HT1080 (cell line): ENCODE measurements around the gene OTOP2. TPM values are rescaled to one million over a fixed set of nuclear protein-coding genes. Genes with fewer than 3 reads are reported as not detected.
"Not testable (repeated sequence)": the region's sequence is repeated elsewhere in the genome, so short reads cannot be mapped to it uniquely, and the experiment has no call there.

ENCODE experiments used
- DNase-seq: peaks from one replicate; pipeline ENCODE4 v3.0.0-alpha.2; 2015; ENCODE audit warnings: low read depth
- total RNA-seq: library from RNA; depleted of rRNA; stranded (reverse); fragments of >200 nt; shearing (Covaris generic); gene quantifications from 2 replicates; pipeline ENCODE4 v1.2.3, GENCODE V29; 2014

Gene OTOP2
- total RNA-seq, 1 experiment from 2014 or later, result not detected

GRCh38 chr17:74901353-74902135 is 22.5 kb upstream of the OTOP2 start:
- no peak for DNase-seq

GRCh38 chr17:74903034-74903433 is 21.0 kb upstream of the OTOP2 start:
- DNase-seq, result no peak

DNA sequence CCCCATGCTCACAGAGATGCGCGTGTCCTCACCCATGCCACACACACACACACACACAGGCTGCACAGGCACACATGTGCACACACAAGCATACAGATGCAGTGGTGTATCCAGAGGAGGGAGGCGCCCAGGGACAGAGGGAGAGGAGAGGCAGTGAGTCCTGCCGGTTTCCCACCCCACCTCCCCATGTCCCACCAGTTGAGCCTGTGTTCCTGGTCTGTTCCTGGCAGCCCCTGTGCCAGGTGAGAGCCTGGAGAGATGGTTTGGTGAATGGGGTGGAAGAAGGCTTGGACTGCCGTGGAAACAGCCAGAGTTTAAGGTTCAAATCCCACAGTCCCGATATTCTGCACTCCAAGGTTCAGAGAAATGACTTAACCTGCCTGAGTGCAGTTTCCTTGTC is 20.4 kb upstream of the OTOP2 start:
- DNase-seq, result no peak

DNA sequence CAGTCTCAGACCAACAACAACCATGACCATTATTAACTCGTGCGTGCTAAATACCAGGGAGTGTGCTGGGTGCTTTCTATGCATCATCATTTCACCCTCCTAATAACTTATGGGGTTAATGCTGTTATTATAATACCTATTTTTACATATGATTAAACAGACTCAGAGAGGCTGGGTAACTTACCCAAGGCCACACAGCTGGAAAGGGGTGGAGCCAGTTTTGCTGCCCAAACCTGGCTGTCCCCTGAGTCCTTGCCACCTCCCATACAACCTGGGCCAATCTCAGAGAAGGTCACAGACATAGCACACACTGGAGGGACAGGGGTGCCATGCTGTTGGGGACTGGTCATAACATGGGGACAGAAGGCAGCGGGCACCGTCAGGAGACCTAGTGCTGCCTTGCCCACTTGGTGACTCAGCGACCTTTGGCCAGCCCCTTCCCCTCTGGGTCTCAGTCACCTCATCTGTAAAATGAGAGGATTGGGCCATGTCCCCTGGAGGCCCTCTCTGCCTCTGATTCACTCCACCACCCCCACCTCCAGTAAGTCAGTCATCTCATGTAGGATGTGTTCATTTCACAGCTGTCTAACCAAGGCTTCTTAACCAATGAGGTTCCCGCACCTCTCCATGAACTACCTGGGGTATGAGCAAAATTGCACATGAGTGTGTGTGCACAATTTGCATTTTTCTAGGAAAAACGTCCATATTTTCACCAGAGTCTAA is 19.2 kb upstream of the OTOP2 start:
- no peak for DNase-seq

DNA sequence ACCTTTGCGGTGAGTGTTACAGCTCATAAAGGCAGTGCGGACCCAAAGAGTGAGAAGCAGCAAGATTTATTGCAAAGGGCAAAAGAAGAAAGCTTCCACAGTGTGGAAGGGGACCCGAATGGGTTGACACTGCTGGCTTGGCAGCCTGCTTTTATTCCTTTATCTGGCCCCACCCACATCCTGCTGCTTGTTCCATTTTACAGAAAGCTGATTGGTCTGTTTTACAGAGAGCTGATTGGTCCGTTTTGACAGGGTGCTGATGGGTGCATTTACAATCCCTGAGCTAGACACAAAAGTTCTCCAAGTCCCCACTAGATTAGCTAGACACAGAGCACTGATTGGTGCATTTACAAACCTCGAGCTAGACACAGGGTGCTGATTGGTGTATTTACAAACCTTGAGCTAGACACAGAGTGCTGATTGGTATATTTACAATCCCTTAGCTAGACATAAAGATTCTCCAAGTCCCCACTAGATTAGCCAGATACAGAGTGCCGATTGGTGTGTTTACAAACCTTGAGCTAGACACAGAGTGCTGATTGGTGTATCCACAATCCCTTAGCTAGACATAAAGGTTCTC is 17.8 kb upstream of the OTOP2 start:
- DNase-seq, result peak; percentile 41

- DNase-seq, result no peak
These were observed 17.1 kb upstream of the OTOP2 start for GRCh38 chr17:74907012-74907411.

DNA sequence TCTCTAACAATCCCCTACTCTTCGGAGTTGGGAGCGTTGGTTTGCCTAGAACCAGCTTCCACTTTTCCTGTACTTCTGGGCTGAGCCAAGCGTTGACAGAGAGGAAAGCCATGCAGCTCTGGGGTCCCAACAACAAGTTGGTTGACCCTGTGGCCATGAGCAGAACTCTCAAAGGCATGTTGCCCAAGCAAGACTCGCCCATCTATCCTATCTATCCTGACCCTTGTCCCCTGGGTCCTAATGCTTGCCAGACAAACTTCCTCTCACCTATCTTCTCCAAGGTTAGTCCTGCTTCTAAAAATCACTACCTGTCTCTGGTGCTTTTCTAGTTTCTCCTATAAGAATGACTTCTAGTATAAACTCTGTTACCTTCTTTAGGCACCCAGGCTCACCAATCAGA is 15.0 kb upstream of the OTOP2 start:
- not testable (repeated sequence) for DNase-seq

GRCh38 chr17:74911423-74911822 is 12.7 kb upstream of the OTOP2 start:
- not testable (repeated sequence) for DNase-seq

- DNase-seq, result no peak
These were observed 7.8 kb upstream of the OTOP2 start for GRCh38 chr17:74916136-74916850.

DNA sequence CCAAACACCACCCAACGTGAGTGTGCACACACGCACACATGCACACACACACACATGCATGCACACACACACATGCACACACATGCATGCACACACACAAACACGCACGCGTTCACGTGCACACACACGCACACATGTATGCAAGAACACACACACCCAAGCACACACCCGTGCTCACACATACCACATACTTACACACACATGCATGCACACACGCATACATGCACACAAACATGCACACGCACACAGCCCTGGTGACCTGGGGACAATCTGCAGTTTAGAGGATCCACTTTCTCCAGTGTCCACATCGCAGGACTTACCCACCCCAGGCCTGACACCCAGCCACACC is 7.2 kb upstream of the OTOP2 start:
- no peak for DNase-seq

GRCh38 chr17:74917430-74917829 is 6.6 kb upstream of the OTOP2 start:
- DNase-seq, result no peak

DNA sequence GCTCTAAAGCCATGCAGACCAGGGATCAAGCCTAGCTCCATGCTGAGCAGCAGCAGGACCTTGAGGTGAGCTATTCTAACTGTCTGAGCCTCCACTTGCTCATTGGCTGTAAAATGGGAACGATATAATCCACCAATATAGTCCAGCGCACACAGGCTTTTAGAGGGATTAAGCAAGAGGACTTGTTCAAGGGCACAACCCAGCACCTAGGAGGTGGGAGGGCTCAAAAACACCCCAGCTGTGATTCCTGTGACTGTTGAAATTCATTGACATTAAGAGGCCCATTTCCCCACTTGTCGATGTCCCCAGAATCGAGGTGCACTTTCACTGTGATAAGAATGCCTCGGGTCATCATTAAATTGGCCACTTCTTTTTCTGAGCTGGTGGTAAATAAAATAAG is 5.2 kb upstream of the OTOP2 start:
- DNase-seq, result no peak

DNA sequence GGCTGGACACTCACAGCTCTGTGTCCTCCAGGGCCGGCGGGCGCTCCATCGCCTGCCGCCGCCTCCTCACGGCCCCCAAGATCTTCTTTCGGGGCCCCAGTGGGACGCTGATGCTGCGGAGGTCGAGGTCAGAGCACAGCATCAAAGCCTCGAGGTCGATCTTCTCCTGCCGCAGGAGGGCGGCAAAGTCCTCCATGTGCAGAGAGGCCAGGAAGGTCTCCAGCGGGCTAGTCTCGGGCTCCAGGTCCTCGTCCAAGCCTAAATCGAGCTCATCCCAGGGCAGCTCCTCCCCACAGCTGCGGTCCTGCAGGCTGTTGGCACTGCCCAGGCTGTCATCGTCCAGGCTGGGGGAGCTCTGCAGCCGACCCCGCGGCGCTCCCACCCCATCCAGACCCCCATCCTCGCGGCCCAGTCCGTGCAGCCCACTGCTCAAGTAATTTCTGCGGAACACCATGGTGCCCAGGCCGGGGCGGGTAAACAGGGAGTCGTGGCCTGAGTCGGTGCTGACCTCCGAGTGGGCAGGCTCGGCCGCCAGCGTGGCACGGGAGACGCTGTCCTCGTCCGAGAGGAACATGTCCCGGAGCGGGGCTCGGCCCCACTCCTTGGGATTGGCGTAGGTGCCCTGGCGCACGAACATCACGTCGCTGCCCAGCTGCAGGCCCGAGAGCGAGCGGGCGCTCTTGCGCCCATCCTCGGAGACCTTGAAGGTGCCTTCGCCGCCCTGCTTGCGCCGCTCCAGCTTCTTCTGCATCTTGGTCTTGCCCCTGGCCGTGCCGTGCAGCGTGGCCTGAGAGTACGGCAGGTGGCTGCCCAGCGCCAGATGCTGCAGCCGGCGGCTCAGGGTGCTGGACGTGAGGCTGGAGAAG is 4.4 kb upstream of the OTOP2 start:
- DNase-seq, result no peak

DNA sequence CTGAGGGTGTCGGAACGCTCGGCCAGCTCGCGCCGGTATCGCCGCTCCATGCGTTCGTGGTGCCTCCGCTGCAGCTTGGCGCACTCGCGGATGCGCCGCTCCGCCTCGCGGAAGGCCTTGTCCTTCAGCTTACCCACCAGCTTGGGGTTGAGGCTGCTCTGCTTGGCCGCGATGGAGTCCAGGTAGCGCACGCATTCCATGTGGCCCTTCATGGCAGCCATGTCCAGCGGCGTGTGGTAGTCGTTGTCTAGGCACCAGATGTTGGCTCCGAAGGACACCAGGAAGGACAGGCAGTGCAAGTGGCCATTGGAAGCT is 3.8 kb upstream of the OTOP2 start:
- no peak for DNase-seq

DNA sequence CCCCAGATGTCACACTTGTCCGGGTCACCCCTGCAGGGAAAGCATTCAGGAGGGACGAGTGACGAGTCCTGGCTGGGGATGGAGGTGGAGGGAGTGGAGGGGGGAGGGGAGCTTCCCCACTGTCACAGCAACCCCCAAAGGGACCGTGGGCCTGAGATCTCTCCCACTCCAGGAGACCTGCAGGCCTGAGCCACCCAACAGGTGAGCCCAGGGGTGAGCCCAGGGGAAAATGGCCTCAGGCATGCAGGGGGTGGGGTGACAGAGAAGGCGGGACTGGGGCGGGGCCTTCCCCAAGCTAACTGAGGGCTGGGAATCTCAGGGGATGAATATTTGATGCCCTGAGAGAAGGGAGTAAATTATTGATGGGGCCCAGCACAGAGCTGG is 3.4 kb upstream of the OTOP2 start:
- DNase-seq, result no peak

DNA sequence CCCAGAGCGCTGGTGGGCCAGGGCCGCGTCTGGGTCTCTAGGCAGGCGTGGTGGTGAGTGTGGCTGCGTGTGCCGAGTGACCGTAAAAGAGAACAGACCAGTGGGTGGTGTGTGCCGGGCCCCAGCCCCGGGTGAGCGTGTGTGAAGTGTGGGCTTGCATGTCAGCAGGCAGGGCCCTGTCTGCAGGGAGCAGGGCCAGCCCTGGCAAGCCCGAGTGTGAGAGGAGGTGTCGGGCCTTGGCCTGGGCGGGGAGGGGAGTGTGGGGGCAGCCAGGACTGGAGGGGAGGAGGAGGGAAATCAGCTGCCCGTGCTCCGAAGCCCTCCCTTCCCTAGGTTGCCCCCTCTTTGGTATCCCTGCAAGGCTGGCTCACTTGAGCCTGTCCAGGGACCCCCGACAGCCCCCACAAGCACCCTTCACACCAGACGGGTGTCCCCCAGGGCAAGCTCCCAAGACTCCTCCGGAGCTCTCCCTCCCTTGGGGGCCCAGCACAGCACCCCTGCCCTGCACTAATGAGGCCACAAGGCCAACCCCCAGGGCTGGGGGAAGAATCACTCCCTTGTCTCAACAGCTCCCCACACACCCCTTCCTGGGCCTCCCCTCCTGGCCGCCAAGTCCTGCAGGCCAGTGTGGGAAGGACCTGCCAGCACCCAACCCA is 2.9 kb upstream of the OTOP2 start:
- DNase-seq, result no peak

- DNase-seq, result no peak
These were observed 2.3 kb upstream of the OTOP2 start for GRCh38 chr17:74921769-74922168.

- DNase-seq, result no peak
These were observed 1.9 kb upstream of the OTOP2 start for GRCh38 chr17:74922172-74922571.

DNA sequence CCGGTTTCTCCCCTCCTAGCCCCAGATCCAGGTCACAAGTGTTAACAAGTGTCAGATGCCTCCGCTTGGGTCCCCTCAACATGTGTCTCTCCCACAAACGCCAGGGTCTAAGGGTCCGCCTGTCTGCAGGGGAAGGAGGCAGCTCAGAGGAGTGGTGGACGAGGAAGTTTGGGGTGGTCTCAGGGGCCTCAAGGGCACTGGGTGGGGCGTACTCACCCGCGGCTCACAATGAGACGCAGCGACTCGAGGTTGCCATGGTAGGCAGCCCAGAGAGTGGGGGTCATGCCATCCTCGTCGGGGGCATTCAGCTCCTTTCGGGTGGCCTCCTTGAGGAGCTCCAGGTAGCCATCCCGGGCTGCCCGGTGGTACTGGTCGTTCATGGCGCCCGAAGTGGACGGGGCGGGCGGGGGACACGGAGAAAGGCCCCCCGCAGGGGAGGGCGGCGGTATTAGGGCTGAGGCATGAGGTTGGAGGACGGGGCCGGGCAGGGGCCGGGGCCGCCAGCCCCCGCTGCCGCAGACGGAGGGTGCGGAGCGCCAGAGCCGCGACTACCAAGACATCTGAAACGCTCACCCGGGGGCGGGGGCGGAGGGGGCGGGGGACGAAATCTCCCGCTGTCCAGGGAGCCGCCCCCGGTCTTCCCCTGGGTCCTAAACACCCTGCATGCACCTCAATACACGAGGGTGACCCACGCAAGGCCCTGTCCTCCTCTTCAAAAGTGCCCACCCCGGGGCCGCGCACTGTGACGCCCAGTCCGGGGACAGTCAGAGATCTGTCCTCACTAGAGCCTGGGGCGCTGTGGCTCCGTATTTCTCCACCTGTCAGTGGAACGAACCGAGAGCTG is 1.2 kb upstream of the OTOP2 start, which contains the start of gene USH1G:
TSS of gene USH1G (minus strand) at position 562 of the 844 bp plus-strand sequence. CDS start at position 380, 182 bp downstream.
- DNase-seq, result no peak
